Central memory CD4-positive, alpha-beta T cell (primary cell): ENCODE data around the gene HDAC4.
A peak's percentile ranks its signal among the peaks of the same experiment; 100 is the strongest.

Experiments used
- DNase-seq: peaks from one replicate; pipeline ENCODE4 v3.0.0; 2022

The HDAC4 gene

DNA sequence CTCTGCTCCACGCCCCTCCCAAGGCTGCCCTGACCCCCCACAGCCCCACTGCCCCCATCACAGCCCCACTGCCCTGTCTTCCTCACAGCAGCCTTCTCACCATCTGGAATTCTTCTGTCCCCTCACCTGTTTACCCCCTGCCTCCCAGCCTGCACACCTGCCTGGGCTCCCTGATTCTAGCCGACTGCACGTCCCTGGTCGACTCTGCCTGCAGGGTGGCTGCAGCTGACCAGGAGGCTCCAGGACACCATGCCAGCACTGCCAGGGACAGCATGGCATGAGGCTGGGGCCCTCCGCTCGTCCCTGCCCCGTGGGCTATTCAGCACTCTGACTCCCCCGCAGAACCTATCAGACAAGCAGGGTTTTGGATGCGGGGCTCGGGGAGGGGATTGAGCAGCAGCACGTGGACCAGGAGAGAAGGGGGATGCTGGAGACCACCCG, 254.1 kb downstream of the HDAC4 start:
- DNase-seq: no peak

DNA sequence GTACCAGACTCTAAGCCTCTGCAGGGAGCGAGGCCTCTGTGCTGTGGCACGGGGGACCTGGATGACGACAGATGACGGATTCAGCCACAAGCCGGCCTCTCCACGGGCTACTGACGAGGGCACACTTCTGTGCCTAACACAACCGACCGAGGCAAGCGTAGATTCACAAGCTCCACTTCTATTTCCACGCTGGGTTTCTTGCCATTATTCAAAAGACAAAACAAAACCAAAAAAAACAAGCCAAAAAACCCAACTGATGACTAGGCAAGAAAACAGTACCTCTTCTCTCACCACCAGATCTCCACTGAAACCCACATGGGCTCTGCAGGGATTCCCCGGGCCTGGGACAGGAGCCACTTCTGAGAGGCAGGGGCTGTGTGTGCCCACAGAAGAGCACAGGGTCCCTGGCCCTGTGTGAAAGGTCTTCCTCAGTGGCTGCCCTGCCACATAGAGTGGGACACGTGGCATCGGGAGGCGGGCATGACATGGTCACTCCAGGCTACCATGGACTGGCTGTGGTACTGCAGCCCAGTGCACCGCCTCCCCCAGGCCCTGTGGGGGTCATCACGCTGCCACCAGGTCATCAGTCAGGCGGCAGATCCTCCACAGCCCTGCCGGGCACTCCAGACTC, 254.7 kb downstream of the HDAC4 start:
- no peak for DNase-seq

- no peak for DNase-seq
Measured at GRCh38 chr2:239145601-239146000, 255.2 kb downstream of the HDAC4 start.

DNA sequence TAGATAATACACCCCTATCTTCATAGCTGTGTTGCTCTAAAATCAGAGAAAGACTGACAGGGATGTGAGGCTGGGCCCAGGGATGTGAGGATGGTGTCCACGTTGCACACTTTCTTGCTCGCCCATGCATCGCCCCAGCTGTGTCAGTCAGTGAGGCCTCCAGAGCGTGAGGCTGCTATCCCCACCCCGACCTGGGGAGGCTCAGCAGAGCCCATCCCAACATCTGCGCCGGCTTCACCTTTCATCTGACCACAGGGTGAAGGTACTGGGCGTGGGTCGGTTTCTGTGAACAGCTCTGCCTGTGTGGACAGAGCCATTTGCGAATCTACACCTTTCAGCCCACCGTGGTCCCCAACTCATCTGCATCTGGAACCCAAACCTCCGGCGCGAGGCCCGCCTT, 255.7 kb downstream of the HDAC4 start:
- no peak for DNase-seq

DNA sequence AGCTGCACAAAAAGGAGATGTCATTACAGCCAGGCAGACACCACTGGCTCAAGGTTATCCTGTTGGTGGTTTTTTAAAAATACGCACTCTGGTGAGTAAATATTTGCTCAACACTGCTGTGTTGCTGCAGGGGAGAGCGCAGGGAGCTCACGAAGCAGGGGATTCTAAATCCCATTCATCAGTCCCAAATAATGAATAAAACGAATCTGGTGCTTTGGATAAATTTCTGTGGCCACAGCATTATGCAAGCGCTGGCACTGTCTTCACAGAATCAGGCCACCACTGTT, 256.2 kb downstream of the HDAC4 start:
- no peak for DNase-seq

GRCh38 chr2:239143858-239144712, 256.7 kb downstream of the HDAC4 start:
- DNase-seq: peak; percentile 14

DNA sequence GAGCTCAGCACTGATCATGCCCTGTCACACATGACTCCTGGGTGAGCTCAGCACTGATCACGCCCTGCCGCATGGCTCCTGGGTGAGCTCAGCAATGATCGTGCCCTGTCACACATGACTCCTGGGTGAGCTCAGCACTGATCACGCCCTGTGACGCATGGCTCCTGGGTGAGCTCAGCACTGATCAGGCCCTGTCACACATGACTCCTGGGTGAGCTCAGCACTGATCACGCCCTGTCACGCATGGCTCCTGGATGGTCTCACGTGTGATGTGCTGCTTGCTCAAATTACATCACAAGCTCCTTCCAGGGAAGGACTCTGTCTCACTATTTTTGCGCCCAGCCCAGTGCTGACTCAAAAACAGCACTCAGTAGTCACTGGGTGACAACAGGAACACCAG, 258.0 kb downstream of the HDAC4 start:
- no peak for DNase-seq

DNA sequence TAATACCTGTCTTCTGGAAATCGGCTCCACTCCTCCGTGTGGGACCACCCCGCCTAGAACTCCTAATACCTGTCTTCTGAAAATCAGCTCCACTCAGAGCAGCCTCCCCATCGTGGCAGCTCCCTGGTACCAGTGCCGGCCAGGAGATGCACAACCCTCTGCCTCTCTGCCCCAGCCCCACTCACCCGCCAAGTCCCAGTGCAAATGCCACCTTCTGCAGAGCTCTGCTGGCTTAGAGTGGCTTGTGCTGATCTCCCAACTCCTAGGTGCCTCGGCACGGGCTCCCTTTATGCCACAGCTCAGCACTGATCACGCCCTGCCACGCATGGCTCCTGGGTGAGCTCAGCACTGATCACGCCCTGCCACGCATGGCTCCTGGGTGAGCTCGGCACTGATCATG, 258.5 kb downstream of the HDAC4 start:
- DNase-seq: no peak

DNA sequence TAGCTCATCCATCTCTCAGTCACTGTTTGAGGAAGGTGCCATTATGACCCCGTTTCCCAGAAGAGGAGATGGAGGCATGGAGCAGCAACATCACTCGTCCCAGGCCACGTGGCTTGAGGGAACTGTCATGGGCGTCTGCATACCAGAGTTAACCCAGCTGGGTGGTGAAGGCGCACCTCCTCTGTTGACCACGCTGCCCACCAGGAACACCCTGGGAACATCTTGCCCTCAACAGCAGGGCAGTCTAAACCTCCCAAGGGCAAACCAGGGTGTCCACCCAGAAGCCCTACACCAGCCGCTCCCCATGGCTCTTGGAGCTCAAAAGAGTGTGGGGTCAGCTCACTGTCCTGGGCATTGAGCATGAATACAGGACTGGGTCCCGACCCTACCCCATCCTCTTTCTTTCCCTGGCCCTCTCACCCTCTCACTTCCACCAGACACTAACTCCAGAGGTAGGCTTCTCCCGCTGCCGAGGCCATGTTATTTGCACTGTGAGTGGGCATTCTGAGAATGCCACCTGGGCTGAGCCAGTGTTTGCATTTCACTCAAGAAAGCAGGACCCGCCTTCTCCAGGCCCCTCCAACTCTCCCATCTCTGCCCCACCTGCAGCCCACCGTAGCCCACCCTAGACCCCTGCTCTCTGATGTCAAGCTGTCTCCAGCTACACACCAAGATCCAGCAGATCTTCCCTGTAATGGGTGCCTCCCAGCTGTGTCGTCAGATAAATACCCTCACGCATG, 259.6 kb downstream of the HDAC4 start:
- DNase-seq: no peak

GRCh38 chr2:239140346-239141020, 260.3 kb downstream of the HDAC4 start:
- no peak for DNase-seq

GRCh38 chr2:239139566-239139965, 261.3 kb downstream of the HDAC4 start:
- DNase-seq: no peak

- DNase-seq: no peak
Measured at GRCh38 chr2:239139101-239139500, 261.7 kb downstream of the HDAC4 start.

DNA sequence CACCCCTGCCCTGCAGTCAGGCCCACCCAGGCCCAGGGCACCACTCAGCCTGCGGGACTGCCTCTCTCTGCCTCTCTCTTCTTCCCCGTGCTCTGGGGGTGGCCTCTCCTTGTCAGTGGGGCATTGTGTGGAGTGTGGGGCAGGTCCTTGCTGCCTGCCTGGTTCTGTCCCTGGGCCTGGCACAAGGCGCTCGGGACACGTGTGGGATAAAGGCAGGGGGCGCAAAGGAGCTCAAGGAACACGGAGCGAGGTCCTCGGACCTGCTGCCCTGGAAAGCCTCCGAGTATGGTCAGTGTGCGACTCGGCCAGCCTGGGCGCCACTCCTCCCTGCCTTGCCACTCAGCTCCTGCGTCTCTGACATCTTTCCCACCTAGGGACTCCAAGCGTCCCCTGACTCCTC, 262.2 kb downstream of the HDAC4 start:
- no peak for DNase-seq

GRCh38 chr2:239137898-239138283, 262.9 kb downstream of the HDAC4 start:
- DNase-seq: no peak

GRCh38 chr2:239137165-239137897, 263.5 kb downstream of the HDAC4 start:
- no peak for DNase-seq

- no peak for DNase-seq
Measured at GRCh38 chr2:239136762-239137161, 264.1 kb downstream of the HDAC4 start.

GRCh38 chr2:239136203-239136602, 264.6 kb downstream of the HDAC4 start:
- no peak for DNase-seq

- DNase-seq: no peak
Measured at GRCh38 chr2:239135531-239135930, 265.3 kb downstream of the HDAC4 start.

GRCh38 chr2:239133945-239134570, 266.8 kb downstream of the HDAC4 start:
- no peak for DNase-seq

- DNase-seq: no peak
Measured at GRCh38 chr2:239132786-239133185, 268.0 kb downstream of the HDAC4 start.

DNA sequence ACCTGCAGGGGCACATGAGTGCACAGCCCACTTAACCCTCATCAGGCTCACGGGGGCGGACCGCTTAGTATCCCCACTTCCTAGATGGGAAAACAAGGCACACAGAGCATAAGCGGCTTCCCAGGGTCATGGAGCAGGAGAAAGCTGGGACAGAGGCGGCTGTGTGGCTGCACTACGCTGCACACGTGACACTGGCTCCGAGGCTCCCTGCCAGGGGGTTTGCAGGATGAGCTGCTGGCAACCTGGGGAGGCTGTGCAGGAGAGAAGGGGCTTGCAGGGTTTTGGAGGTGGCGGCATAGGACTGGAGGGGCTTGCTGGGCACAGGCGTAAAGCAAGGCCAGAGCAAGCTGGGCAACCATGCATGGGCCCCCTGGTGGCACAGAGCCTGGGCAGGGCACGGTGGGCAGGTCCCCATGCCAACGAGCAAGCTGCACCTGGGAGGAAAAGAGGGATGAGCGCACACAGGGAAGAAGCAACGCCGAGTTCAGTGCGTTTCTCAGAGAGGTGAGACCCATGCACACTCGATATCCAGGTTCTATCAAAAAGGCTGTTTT, 268.6 kb downstream of the HDAC4 start:
- DNase-seq: no peak

- no peak for DNase-seq
Measured at GRCh38 chr2:239131521-239131920, 269.3 kb downstream of the HDAC4 start.
